ENCODE measurements around the gene PCAT6. TPM values are rescaled to one million over a fixed set of nuclear protein-coding genes. Genes with fewer than 3 reads are reported as not detected.

Gene PCAT6
- total RNA-seq, 1 experiment from 2014 or later = 4.8 TPM

- Histone ChIP-seq H3K79me2 (ENCODE audit: insufficient read depth, low read length) (peaks cover 3% of the 10 kb centered on the region; the same call in 1 of the 2 replicates), H3K4ac (ENCODE audit: low read depth, low read length) (peak overlapping the region; percentile 13; the same call in 1 of the 2 replicates), H4K5ac (ENCODE audit: insufficient read length, low read depth, low read length) (no peak overlapping the region), H3K27ac (ENCODE audit: insufficient read length, low read depth, low read length) (peak overlapping the region; percentile 17), H2BK5ac (ENCODE audit: insufficient read length, low read length) (no peak overlapping the region), H3K9me3 (ENCODE audit: control insufficient read depth, low read depth, low read length) (no peaks in the 10 kb centered on the region), H4K20me1 (ENCODE audit: control insufficient read depth, insufficient read depth, insufficient read length) (no peaks in the 10 kb centered on the region), H3K14ac (ENCODE audit: insufficient read depth, low read length) (peak overlapping the region; percentile 98), H3K23me2 (ENCODE audit: insufficient read length, low read depth, low read length, poor library complexity, severe bottlenecking) (peaks cover 4% of the 10 kb centered on the region), H3K4me2 (ENCODE audit: insufficient read depth, insufficient read length, low read length) (peak overlapping the region; percentile 80), H2BK12ac (ENCODE audit: insufficient read length, low read depth, low read length) (no peak overlapping the region), H4K8ac (replicated peaks; ENCODE audit: insufficient read length, low read depth, low read length) (no peak overlapping the region), H3K56ac (ENCODE audit: insufficient read length, low read depth, low read length) (no peak overlapping the region), H3K9ac (ENCODE audit: extremely low read depth, insufficient read length, low read length) (peak overlapping the region; percentile 89), H4K91ac (ENCODE audit: insufficient read length, low read depth, low read length) (no peak overlapping the region), H3K4me1 (ENCODE audit: insufficient read depth, low read length) (0 out of 2 replicates have a peak, but pooled peaks cover 2% of the 10 kb centered on the region), H3T11ph (ENCODE audit: low read length) (peak overlapping the region; percentile 46), H2AFZ (ENCODE audit: low read length) (no peak overlapping the region), H2AK5ac (ENCODE audit: insufficient read length, low read length) (no peak overlapping the region), H3K79me1 (ENCODE audit: insufficient read depth, low read depth, low read length, poor library complexity, severe bottlenecking) (peaks cover 11% of the 10 kb centered on the region), H2BK20ac (ENCODE audit: low read depth, low read length, poor library complexity, severe bottlenecking) (no peak overlapping the region), H2BK120ac (ENCODE audit: low read depth, low read length, poor library complexity, severe bottlenecking) (peak overlapping the region; percentile 64), H2BK15ac (ENCODE audit: low read depth, low read length) (no peak overlapping the region), H3K27me3 (ENCODE audit: insufficient read depth, low read length) (no peaks in the 10 kb centered on the region; the same call in 1 of the 2 replicates), H3K23ac (ENCODE audit: insufficient read length, low read depth, low read length) (no peak overlapping the region), H3K18ac (ENCODE audit: insufficient read length, low read depth, low read length) (peak overlapping the region; percentile 98)
- WGBS (ENCODE audit: extremely low coverage, insufficient read length, low lambda C conversion rate) = no CpG with 5 or more reads among the region's 50 CpGs
- no peaks in the 10 kb centered on the region for H3K27me3 Mint-ChIP-seq (ENCODE audit: low read depth)
- peaks cover 14 to 30% (median 29%) of the 10 kb centered on the region in 3 experiments; a peak in 6 of 7 replicates for H3K36me3 Mint-ChIP-seq (ENCODE audit: insufficient read depth in 1 of 3, low read depth in 3 of 3)
- H3K27ac Mint-ChIP-seq = peak overlapping the region; percentile 95 to 99 (median 96)
- H3K4me1 Mint-ChIP-seq = peaks cover 17 to 21% of the 10 kb centered on the region in 2 experiments
- DNase-seq = peak; percentile 93
- peak overlapping the region; percentile 93 to 98 for H3K4me3 Mint-ChIP-seq
- no peak for TF ChIP-seq CTCF (conservative IDR thresholded peaks at IDR 0.05)
- H3K9me3 Mint-ChIP-seq = no peaks in the 10 kb centered on the region
Observed at GRCh38 chr1:202860744-202861419, 50.1 kb downstream of the PCAT6 start.

Other genes starting within 250 kb of the PCAT6 start
- 3.2 and 3.3 TPM in 2 replicates for gene SYT2, start 100.5 kb upstream of the PCAT6 start, total RNA-seq (2021)
- 200 and 210 TPM in 2 replicates for gene KDM5B, start 2.5 kb upstream of the PCAT6 start, total RNA-seq (2021)
- gene RABIF, start 78.2 kb downstream of the PCAT6 start, total RNA-seq (2021) = 8.3 and 9.5 TPM in 2 replicates
- 38.4 and 40.0 TPM in 2 replicates for gene KLHL12, start 116.3 kb downstream of the PCAT6 start, total RNA-seq (2021)
- gene ADIPOR1, start 147.4 kb downstream of the PCAT6 start, total RNA-seq (2021) = 65.0 and 69.7 TPM in 2 replicates
- gene CYB5R1, start 156.3 kb downstream of the PCAT6 start, total RNA-seq (2021) = 21.4 and 21.5 TPM in 2 replicates
- 93.4 and 96.0 TPM in 2 replicates for gene TMEM183A, start 196.4 kb downstream of the PCAT6 start, total RNA-seq (2021)
- 2.8 and 3.9 TPM in 2 replicates for gene PPFIA4, start 215.5 kb downstream of the PCAT6 start, total RNA-seq (2021)